HUES6 (cell line): ENCODE data around the gene GAREM1.
A peak's percentile ranks its signal among the peaks of the same experiment; 100 is the strongest.
"Not testable (repeated sequence)": the region's sequence is repeated elsewhere in the genome, so short reads cannot be mapped to it uniquely, and the experiment has no call there.

Source experiments
- H3K27ac ChIP-seq: 2 replicates; pipeline ENCODE4 v1.7.0; 2013; ENCODE audit warnings: low read depth, mild to moderate bottlenecking, low read length, inconsistent platforms
- H3K27me3 ChIP-seq: 2 replicates; pipeline ENCODE4 v1.6.1; 2013; ENCODE audit warnings: low read length; ENCODE audit not compliant: control insufficient read depth, insufficient read depth
- H3K36me3 ChIP-seq: 2 replicates; pipeline ENCODE4 v1.6.1; 2013; ENCODE audit warnings: low read length; ENCODE audit not compliant: control insufficient read depth, insufficient read depth
- H3K4me1 ChIP-seq: 2 replicates; pipeline ENCODE4 v1.6.1; 2013; ENCODE audit warnings: low read length; ENCODE audit not compliant: control insufficient read depth, insufficient read depth
- H3K4me3 ChIP-seq: 2 replicates; pipeline ENCODE4 v1.5.1; 2013; ENCODE audit warnings: low read depth, low read length
- H3K9ac ChIP-seq: one replicate; pipeline ENCODE4 v1.6.1; 2013; ENCODE audit warnings: mild to moderate bottlenecking, low read length
- H3K9me3 ChIP-seq: 2 replicates; pipeline ENCODE4 v1.6.1; 2013; ENCODE audit warnings: low read depth, low read length; ENCODE audit not compliant: control insufficient read depth, insufficient read depth

GAREM1 gene

DNA sequence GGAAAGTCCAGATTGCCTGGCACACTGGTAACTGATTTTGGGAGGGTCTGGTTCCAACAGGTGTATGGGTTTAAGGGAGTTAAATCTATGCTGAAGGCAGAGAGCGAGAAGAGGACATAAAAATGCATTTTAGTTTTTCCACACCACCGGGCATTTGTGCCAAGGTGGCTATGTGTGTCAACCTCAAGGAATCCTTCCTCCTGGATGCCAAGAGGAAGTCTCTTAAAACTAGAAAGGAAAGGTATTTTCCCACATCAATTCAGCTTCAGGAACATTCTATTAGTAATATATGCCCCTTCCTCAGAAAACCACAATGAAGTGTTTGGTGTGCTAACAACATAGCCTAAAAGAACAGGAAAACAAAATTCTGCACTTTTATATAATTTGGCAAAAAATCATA lies 5.4 kb upstream of the GAREM1 start:
- no peak overlapping the region for H3K27ac ChIP-seq
- peaks cover 16% of the 10 kb centered on the region for H3K27me3 ChIP-seq
- H3K4me1 ChIP-seq, result peaks cover 4% of the 10 kb centered on the region; the same call in 1 of the 2 replicates
- no peak overlapping the region for H3K4me3 ChIP-seq
- H3K36me3 ChIP-seq, result no peaks in the 10 kb centered on the region
- H3K9me3 ChIP-seq, result no peaks in the 10 kb centered on the region
- no peak overlapping the region for H3K9ac ChIP-seq

DNA sequence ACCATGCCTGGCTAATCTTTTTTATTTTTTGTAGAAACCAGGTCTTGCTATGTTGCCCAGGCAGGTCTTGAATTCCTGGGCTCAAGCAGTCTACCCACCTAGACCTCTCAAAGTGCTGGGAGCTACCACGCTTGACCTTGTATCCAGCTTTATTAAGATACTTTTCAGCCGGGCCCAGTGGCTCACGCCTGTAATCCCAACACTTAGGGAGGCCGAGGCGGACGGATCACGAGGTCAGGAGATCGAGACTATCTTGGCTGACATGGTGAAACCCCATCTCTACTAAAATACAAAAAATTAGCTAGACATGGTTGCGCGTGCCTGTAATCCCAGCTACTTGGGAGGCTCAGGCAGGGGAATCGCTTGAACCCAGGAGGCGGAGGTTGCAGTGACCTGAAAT lies 4.4 kb upstream of the GAREM1 start:
- not testable (repeated sequence) for H3K27ac ChIP-seq, H3K36me3 ChIP-seq, H3K4me1 ChIP-seq, H3K9ac ChIP-seq, H3K9me3 ChIP-seq, H3K4me3 ChIP-seq
- H3K27me3 ChIP-seq, result peaks cover 17% of the 10 kb centered on the region

GRCh38 chr18:32473325-32473724 lies 2.6 kb upstream of the GAREM1 start:
- Histone ChIP-seq H3K4me1 (peaks cover 11% of the 10 kb centered on the region), H3K27me3 (peaks cover 30% of the 10 kb centered on the region), H3K9ac (no peak overlapping the region), H3K36me3 (no peaks in the 10 kb centered on the region), H3K4me3 (no peak overlapping the region), H3K9me3 (no peaks in the 10 kb centered on the region), H3K27ac (no peak overlapping the region)

- Histone ChIP-seq H3K4me1 (peaks cover 12% of the 10 kb centered on the region), H3K27ac (no peak overlapping the region), H3K4me3 (no peak overlapping the region), H3K27me3 (peaks cover 30% of the 10 kb centered on the region), H3K9me3 (no peaks in the 10 kb centered on the region), H3K36me3 (no peaks in the 10 kb centered on the region), H3K9ac (no peak overlapping the region)
Observed at GRCh38 chr18:32472841-32473240, 2.2 kb upstream of the GAREM1 start.

GRCh38 chr18:32470460-32470713 lies 295 bp downstream of the GAREM1 start:
- H3K36me3 ChIP-seq, result no peaks in the 10 kb centered on the region
- peak overlapping the region; percentile 75 for H3K9ac ChIP-seq
- no peak overlapping the region for H3K27ac ChIP-seq
- no peaks in the 10 kb centered on the region for H3K9me3 ChIP-seq
- peak overlapping the region; percentile 87 for H3K4me3 ChIP-seq
- peaks cover 15% of the 10 kb centered on the region for H3K4me1 ChIP-seq
- peaks cover 30% of the 10 kb centered on the region for H3K27me3 ChIP-seq

DNA sequence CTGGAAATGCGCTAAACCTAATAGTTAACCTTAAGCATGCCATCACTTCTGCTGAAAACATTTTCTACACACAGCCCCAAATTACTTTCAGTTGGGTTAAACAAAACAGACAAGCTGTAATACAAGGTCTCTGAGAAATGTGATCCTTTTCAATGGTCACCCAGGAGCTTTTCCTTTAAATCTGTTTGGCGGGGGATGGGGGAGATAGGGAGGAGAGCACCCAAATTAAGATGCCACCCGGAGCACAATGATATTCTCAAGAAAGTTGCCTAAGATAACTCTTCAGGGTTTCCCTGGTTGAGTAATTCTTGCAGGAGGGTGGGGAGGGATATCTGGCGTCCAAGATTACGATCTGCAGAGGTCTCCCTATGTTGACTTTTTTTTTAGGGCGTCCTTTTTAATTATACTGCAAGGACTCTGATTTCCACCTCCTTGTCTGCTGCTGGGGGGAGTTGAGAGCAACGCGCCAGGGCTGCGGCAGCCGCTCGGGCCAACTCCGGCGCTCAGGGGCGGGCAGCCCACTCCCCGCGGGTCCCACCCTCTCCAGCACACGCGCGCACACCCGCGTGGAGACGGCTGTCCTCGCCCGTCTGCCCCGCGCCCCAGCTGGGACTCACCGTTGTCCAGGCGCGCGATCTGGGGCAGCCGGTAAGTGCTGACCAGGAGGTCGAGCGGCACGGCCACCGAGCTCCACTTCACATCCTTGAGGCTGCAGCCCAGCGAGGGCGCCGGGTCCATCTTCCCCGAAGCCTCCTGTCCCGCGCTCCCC lies 807 bp downstream of the GAREM1 start:
- Histone ChIP-seq H3K27me3 (peaks cover 30% of the 10 kb centered on the region), H3K36me3 (no peaks in the 10 kb centered on the region), H3K9me3 (no peaks in the 10 kb centered on the region), H3K9ac (peak overlapping the region; percentile 75), H3K27ac (no peak overlapping the region), H3K4me1 (peaks cover 19% of the 10 kb centered on the region), H3K4me3 (peak overlapping the region; percentile 87)

DNA sequence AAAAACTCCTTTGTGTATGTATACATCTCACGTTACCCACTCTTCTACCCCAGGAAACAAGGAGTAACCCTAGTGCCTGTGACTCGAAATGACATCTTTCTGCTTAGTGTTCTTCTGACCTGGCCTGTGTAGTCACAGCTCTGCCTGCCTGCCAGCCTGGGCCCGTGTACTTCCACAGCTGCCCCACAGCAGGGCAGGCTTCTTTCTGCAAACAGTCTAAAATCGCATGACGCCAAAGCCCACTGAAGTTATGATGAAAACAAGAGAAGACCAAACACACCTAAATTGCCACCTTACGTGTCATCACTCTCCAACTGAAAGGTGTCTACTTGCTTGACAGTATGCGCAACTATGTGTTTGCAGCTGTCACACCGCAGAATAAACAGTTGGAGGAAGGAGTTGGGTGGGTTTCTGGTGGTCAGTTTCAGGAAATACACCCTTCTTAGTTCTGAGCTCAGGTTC lies 1.5 kb downstream of the GAREM1 start:
- H3K4me3 ChIP-seq, result peak overlapping the region; percentile 87
- no peak overlapping the region for H3K27ac ChIP-seq
- no peaks in the 10 kb centered on the region for H3K36me3 ChIP-seq
- H3K27me3 ChIP-seq, result peaks cover 30% of the 10 kb centered on the region
- peaks cover 19% of the 10 kb centered on the region for H3K4me1 ChIP-seq
- H3K9ac ChIP-seq, result no peak overlapping the region
- H3K9me3 ChIP-seq, result no peaks in the 10 kb centered on the region

- no peak overlapping the region for H3K9ac ChIP-seq
- no peaks in the 10 kb centered on the region for H3K9me3 ChIP-seq
- no peak overlapping the region; the same call in 1 of the 2 replicates for H3K4me3 ChIP-seq
- no peaks in the 10 kb centered on the region for H3K36me3 ChIP-seq
- no peak overlapping the region for H3K27ac ChIP-seq
- H3K27me3 ChIP-seq, result peaks cover 30% of the 10 kb centered on the region
- peaks cover 19% of the 10 kb centered on the region for H3K4me1 ChIP-seq
Observed at GRCh38 chr18:32468147-32468845, 2.4 kb downstream of the GAREM1 start.

- Histone ChIP-seq H3K4me3 (no peak overlapping the region), H3K27me3 (no peaks in the 10 kb centered on the region), H3K9me3 (no peaks in the 10 kb centered on the region), H3K4me1 (peaks cover 7% of the 10 kb centered on the region; the same call in 1 of the 2 replicates), H3K9ac (no peak overlapping the region), H3K27ac (no peak overlapping the region), H3K36me3 (no peaks in the 10 kb centered on the region)
Observed at GRCh38 chr18:32461709-32462272, 8.9 kb downstream of the GAREM1 start.

DNA sequence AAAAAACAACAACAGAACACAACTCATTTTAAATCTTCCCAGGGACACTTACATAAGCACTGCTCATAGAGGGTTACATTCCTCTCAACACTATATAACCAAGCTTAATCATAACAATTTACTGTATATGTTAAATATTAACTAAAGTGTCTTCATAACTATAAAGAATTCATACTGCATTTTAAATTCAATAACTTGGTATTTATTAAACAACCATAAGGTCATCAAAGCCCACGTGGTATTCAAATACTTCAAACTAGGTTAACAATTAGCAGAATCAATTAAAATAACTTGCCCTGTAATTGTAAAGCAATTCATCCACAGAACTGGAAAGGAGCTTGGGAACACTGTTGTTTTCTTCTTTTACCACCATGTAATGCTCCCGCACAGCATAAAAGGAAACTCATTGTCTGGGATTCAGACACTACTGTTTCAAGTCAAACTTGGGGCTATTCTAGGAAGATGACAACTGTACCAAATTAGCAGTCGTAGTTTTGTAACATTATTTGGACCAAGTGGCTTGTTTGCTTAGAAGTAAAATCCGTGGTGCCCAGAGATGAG lies 10.4 kb downstream of the GAREM1 start:
- H3K4me1 ChIP-seq, result peaks cover 3% of the 10 kb centered on the region; the same call in 1 of the 2 replicates
- no peaks in the 10 kb centered on the region for H3K9me3 ChIP-seq
- no peak overlapping the region for H3K27ac ChIP-seq
- H3K27me3 ChIP-seq, result no peaks in the 10 kb centered on the region
- H3K36me3 ChIP-seq, result no peaks in the 10 kb centered on the region
- no peak overlapping the region for H3K9ac ChIP-seq
- no peak overlapping the region for H3K4me3 ChIP-seq
